IMR-90 (cell line): ENCODE data around the gene BRPF1. TPM values are rescaled to one million over a fixed set of nuclear protein-coding genes. Genes with fewer than 3 reads are reported as not detected.

Experiments used
- ATAC-seq: fragments of 200-7000 bp; cut with Tn5 transposase; 2 replicates; pipeline ENCODE4 v1.9.1; 2020; ENCODE audit warnings: low read depth, mild to moderate bottlenecking, moderate library complexity
- BruUV-seq: library from RNA; stranded (reverse); fragments of 400-500 nt; replicated peaks from 2 replicates; lab custom pipeline; 2021; lab: Mats Ljungman, UMichigan
- CTCF ChIA-PET: fragments of 300-600 bp; formaldehyde crosslinking; extraction: SDS; loops from one replicate; lab custom pipeline; 2021; ENCODE audit warnings: antibody characterized with exemption; lab: Yijun Ruan, JAX
- POLR2A ChIA-PET: fragments of 300-600 bp; sonication (Branson Sonifier 250); formaldehyde crosslinking; loops from one replicate; lab custom pipeline; 2022; ENCODE audit warnings: antibody characterized with exemption; ENCODE audit not compliant: unreplicated experiment; lab: Charles Lee
- DNase-seq: peaks from one replicate; pipeline ENCODE4 v3.0.0; 2013
- H2AFZ ChIP-seq: replicated peaks from 2 replicates; pipeline ENCODE3; 2013; ENCODE audit warnings: low read length, mild to moderate bottlenecking; ENCODE audit not compliant: poor library complexity
- H2AK5ac ChIP-seq: 2 replicates; pipeline ENCODE4 v1.6.1; 2013; ENCODE audit warnings: low read depth, low read length, inconsistent platforms
- H2AK9ac ChIP-seq: replicated peaks from 2 replicates; pipeline ENCODE3; 2013; ENCODE audit warnings: mild to moderate bottlenecking, low read depth, low read length, moderate library complexity; ENCODE audit not compliant: poor library complexity
- H2BK120ac ChIP-seq: 2 replicates; pipeline ENCODE4 v1.6.1; 2013; ENCODE audit warnings: low read depth, low read length, inconsistent platforms
- H2BK15ac ChIP-seq: 3 replicates; pipeline ENCODE4 v1.6.1; 2013; ENCODE audit warnings: low read depth, low read length, inconsistent platforms
- H2BK20ac ChIP-seq: 2 replicates; pipeline ENCODE4 v1.6.1; 2013; ENCODE audit warnings: low read depth, mild to moderate bottlenecking, inconsistent platforms, low read length, moderate library complexity
- H2BK5ac ChIP-seq: 2 replicates; pipeline ENCODE4 v1.6.1; 2013; ENCODE audit warnings: mild to moderate bottlenecking, low read depth, low read length, inconsistent platforms; ENCODE audit not compliant: poor library complexity, severe bottlenecking
- H3K14ac ChIP-seq: replicated peaks from 2 replicates; pipeline ENCODE4 v1.6.1; 2013; ENCODE audit warnings: low read depth, low read length, inconsistent platforms
- H3K18ac ChIP-seq: 2 replicates; pipeline ENCODE4 v1.6.1; 2013; ENCODE audit warnings: low read depth, low read length, control low read depth
- H3K23ac ChIP-seq: 2 replicates; pipeline ENCODE4 v1.6.1; 2013; ENCODE audit warnings: low read depth, low read length, inconsistent platforms
- H3K27ac ChIP-seq: 2 replicates; pipeline ENCODE4 v1.5.1; 2013; ENCODE audit warnings: mild to moderate bottlenecking, control low read depth, low read length; ENCODE audit not compliant: insufficient read depth
- H3K27me3 ChIP-seq: 2 replicates; pipeline ENCODE4 v1.6.1; 2013; ENCODE audit warnings: low read length; ENCODE audit not compliant: control insufficient read depth, insufficient read depth
- H3K36me3 ChIP-seq: 2 replicates; pipeline ENCODE4 v1.6.1; 2013; ENCODE audit warnings: low read length, mixed read lengths; ENCODE audit not compliant: control insufficient read depth, insufficient read depth
- H3K4ac ChIP-seq: 2 replicates; pipeline ENCODE4 v1.6.1; 2013; ENCODE audit warnings: low read depth, low read length, inconsistent platforms
- H3K4me1 ChIP-seq: 2 replicates; pipeline ENCODE4 v1.6.1; 2013; ENCODE audit warnings: low read length, mixed read lengths; ENCODE audit not compliant: control insufficient read depth, insufficient read depth
- H3K4me2 ChIP-seq: 2 replicates; pipeline ENCODE4 v1.6.1; 2013; ENCODE audit warnings: low read depth, mild to moderate bottlenecking, control low read depth, low read length, moderate library complexity
- H3K4me3 ChIP-seq: 2 replicates; pipeline ENCODE4 v1.5.1; 2013; ENCODE audit warnings: low read depth, mild to moderate bottlenecking, control low read depth, low read length, moderate library complexity; ENCODE audit not compliant: insufficient read depth
- H3K56ac ChIP-seq: 2 replicates; pipeline ENCODE4 v1.6.1; 2013; ENCODE audit warnings: low read length, inconsistent platforms; ENCODE audit not compliant: insufficient read depth; ENCODE audit errors: extremely low read depth
- H3K79me1 ChIP-seq, 2 experiments: 2 replicates each; pipeline ENCODE4 v1.6.1; 2013; ENCODE audit warnings: low read length in 2 of 2, inconsistent platforms in 1 of 2, low read depth in 1 of 2
- H3K9ac ChIP-seq: 2 replicates; pipeline ENCODE4 v1.6.1; 2013; ENCODE audit warnings: low read depth, low read length, control low read depth
- H3K9me1 ChIP-seq: 2 replicates; pipeline ENCODE4 v1.6.1; 2013; ENCODE audit warnings: low read length, inconsistent platforms; ENCODE audit not compliant: insufficient read depth
- H3K9me3 ChIP-seq: 2 replicates; pipeline ENCODE4 v1.6.1; 2013; ENCODE audit warnings: low read length; ENCODE audit not compliant: control insufficient read depth, insufficient read depth
- H4K20me1 ChIP-seq: 2 replicates; pipeline ENCODE4 v1.6.1; 2013; ENCODE audit warnings: low read length, inconsistent platforms; ENCODE audit not compliant: insufficient read depth
- H4K5ac ChIP-seq: 2 replicates; pipeline ENCODE4 v1.6.1; 2013; ENCODE audit warnings: mild to moderate bottlenecking, low read depth, low read length, control low read depth
- H4K8ac ChIP-seq, 2 experiments: 2 replicates each; pipeline ENCODE4 v1.6.1; 2013; ENCODE audit warnings: low read depth in 2 of 2, low read length in 2 of 2, control low read depth in 1 of 2, inconsistent platforms in 1 of 2
- H4K91ac ChIP-seq: 2 replicates; pipeline ENCODE4 v1.6.1; 2013; ENCODE audit warnings: low read depth, low read length, inconsistent platforms; ENCODE audit not compliant: insufficient read depth
- CEBPB ChIP-seq: IDR thresholded peaks from 2 replicates; pipeline ENCODE4 v1.6.1; 2012; ENCODE audit warnings: low read depth, low read length, improper control_type of control experiment
- ELK1 ChIP-seq: fragments of 150-350 bp; IDR thresholded peaks from 2 replicates; pipeline ENCODE4 v1.6.1; 2016; ENCODE audit warnings: low read depth, mild to moderate bottlenecking, low read length, moderate library complexity, borderline replicate concordance
- FOS ChIP-seq: fragments of 150-350 bp; IDR thresholded peaks from 2 replicates; pipeline ENCODE4 v1.6.1; 2016; ENCODE audit warnings: low read depth, low read length
- MAZ ChIP-seq: IDR thresholded peaks from 2 replicates; pipeline ENCODE4 v1.6.1; 2012; ENCODE audit warnings: low read depth, mild to moderate bottlenecking, low read length, improper control_type of control experiment, moderate library complexity, borderline replicate concordance
- MXI1 ChIP-seq: IDR thresholded peaks from 2 replicates; pipeline ENCODE4 v1.6.1; 2012; ENCODE audit warnings: low read depth, mild to moderate bottlenecking, low read length, moderate library complexity, borderline replicate concordance
- NFE2L2 ChIP-seq: fragments of 150-350 bp; IDR thresholded peaks from 2 replicates; pipeline ENCODE4 v1.6.1; 2016; ENCODE audit warnings: low read depth, mild to moderate bottlenecking, low read length
- RCOR1 ChIP-seq: IDR thresholded peaks from 2 replicates; pipeline ENCODE4 v1.6.1; 2012; ENCODE audit warnings: mild to moderate bottlenecking, low read length, improper control_type of control experiment; ENCODE audit not compliant: insufficient replicate concordance
- USF2 ChIP-seq: fragments of 150-350 bp; IDR thresholded peaks from 2 replicates; pipeline ENCODE4 v1.6.1; 2017; ENCODE audit warnings: mild to moderate bottlenecking, antibody characterized with exemption, low read length, low read depth
- WGBS, 2 experiments: methylation state at CpG; one replicate each; pipeline versions ENCODE4 v1.1.5 to v1.1.7; 2013; ENCODE audit warnings: missing lambda C conversion rate in 2 of 2; ENCODE audit not compliant: insufficient read length in 1 of 2; ENCODE audit errors: extremely low coverage in 2 of 2; 5-methylcytosine and 5-hydroxymethylcytosine counted together
- dilution Hi-C: fragments of 300-500 bp; cut with HindIII; formaldehyde crosslinking; loops from one replicate; pipeline ENCODE4 v1.14.3; 2018; ENCODE audit warnings: low sequenced_read_pairs; ENCODE audit not compliant: unreplicated experiment
- in situ Hi-C: fragments of 300-500 bp; cut with MboI; formaldehyde crosslinking; loops from 3 replicates; pipeline ENCODE4 v1.14.3; 2019; ENCODE audit warnings: low sequenced_read_pairs, inconsistent platforms, mixed read lengths
- intact Hi-C: fragments of 100-400 bp; cut with micrococcal nuclease; formaldehyde crosslinking; loops from 2 replicates; pipeline ENCODE4 v1.10.0; 2022
- polyA plus RNA-seq, 3 experiments: library from polyadenylated mRNA; depleted of rRNA; stranded (reverse); fragments of >200 nt; gene quantifications; 2 replicates each; pipeline ENCODE4 v1.2.3, GENCODE V29; 2012; ENCODE audit warnings: low replicate concordance in 1 of 3
- total RNA-seq: library from RNA; depleted of rRNA; stranded (reverse); fragments of >200 nt; gene quantifications from 2 replicates; pipeline ENCODE4 v1.2.3, GENCODE V29; 2012

Gene BRPF1
- total and polyA plus RNA-seq, 2 of the 4 experiments (the other 2 are of a cell fraction) = 13.6 to 15.6 TPM

- H4K91ac ChIP-seq = no peak overlapping the region
- peaks cover 20% of the 10 kb centered on the region for H3K36me3 ChIP-seq
- H3K4me3 ChIP-seq = no peak overlapping the region
- no peak overlapping the region for H3K4me2 ChIP-seq
- no peak overlapping the region for H2AK9ac ChIP-seq
- in situ Hi-C loops (no loop called here), intact Hi-C loops (no loop called here), dilution Hi-C loops (no loop called here)
- H2BK5ac ChIP-seq = no peak overlapping the region
- POLR2A ChIA-PET = no interaction called here
- peaks cover 0 to 3% of the 10 kb centered on the region in 2 experiments; a peak in 2 of 4 replicates for H3K79me1 ChIP-seq
- H3K14ac ChIP-seq = no peak overlapping the region
- H3K9ac ChIP-seq = no peak overlapping the region
- H4K20me1 ChIP-seq = no peaks in the 10 kb centered on the region
- H2BK120ac ChIP-seq = no peak overlapping the region
- BruUV-seq = no TSS peak
- no peak overlapping the region for H2BK15ac ChIP-seq
- H4K8ac ChIP-seq = no peak overlapping the region
- TF ChIP-seq FOS (peak; percentile 79), USF2 (peak; percentile 63), MXI1 (no peak), MAZ (no peak), RCOR1 (no peak), CEBPB (peak; percentile 92), ELK1 (no peak), NFE2L2 (0 out of 2 replicates have a peak, but pooled peaks have one; percentile 12)
- no peak overlapping the region for H4K5ac ChIP-seq
- peaks cover 9% of the 10 kb centered on the region; the same call in 1 of the 2 replicates for H3K9me1 ChIP-seq
- DNase-seq (peak; percentile 82), ATAC-seq (peak; percentile 75)
- no peak overlapping the region for H3K23ac ChIP-seq
- CTCF ChIA-PET = no interaction called here
- H3K4ac ChIP-seq = no peak overlapping the region
- H2AFZ ChIP-seq = no peak overlapping the region
- H3K4me1 ChIP-seq = peaks cover 3% of the 10 kb centered on the region
- H3K18ac ChIP-seq = no peak overlapping the region
- H3K9me3 ChIP-seq = no peaks in the 10 kb centered on the region
- WGBS, 2 experiments = 83% methylated on average over 3 of the region's 5 CpGs; no CpG with 5 or more reads in 1 of the 2 experiments
- no peak overlapping the region for H3K56ac ChIP-seq
- H3K27ac ChIP-seq = no peak overlapping the region
- H2AK5ac ChIP-seq = no peak overlapping the region
- no peaks in the 10 kb centered on the region for H3K27me3 ChIP-seq
- no peak overlapping the region for H2BK20ac ChIP-seq
These were observed 46.9 kb downstream of the BRPF1 start for GRCh38 chr3:9778143-9779074.
